WERI-Rb-1 (cell line): ENCODE data around the gene MAN2A1.

Source experiments
- DNase-seq: peaks from one replicate; pipeline ENCODE4 v3.0.0-alpha.2; 2020
- H3K27ac ChIP-seq: fragments of 250-450 bp; sonication (Bioruptor Pico); 2 replicates; pipeline ENCODE4 v1.5.1; 2020; ENCODE audit warnings: mild to moderate bottlenecking, moderate library complexity
- H3K27me3 ChIP-seq: fragments of 250-450 bp; sonication (Bioruptor Pico); 2 replicates; pipeline ENCODE4 v1.5.1; 2021; ENCODE audit warnings: mild to moderate bottlenecking, low read depth, moderate library complexity; ENCODE audit not compliant: insufficient read depth, severe bottlenecking
- H3K36me3 ChIP-seq: fragments of 250-450 bp; sonication (Bioruptor Pico); 2 replicates; pipeline ENCODE4 v1.5.1; 2020; ENCODE audit warnings: mild to moderate bottlenecking, moderate library complexity
- H3K4me3 ChIP-seq: 2 replicates; pipeline ENCODE4 v1.5.1; 2011; ENCODE audit warnings: low read depth, mild to moderate bottlenecking, control low read depth, low read length
- H3K9me3 ChIP-seq: fragments of 250-450 bp; sonication (Bioruptor Pico); 2 replicates; pipeline ENCODE4 v1.5.1; 2021; ENCODE audit warnings: mild to moderate bottlenecking, moderate library complexity; ENCODE audit not compliant: severe bottlenecking
- TF ChIP-seq, protein P1 (sequence below): IDR thresholded peaks from 2 replicates; pipeline ENCODE4 v1.5.1; 2011; ENCODE audit warnings: low read depth, mild to moderate bottlenecking, control low read depth, inconsistent platforms, low read length

Gene MAN2A1

DNA sequence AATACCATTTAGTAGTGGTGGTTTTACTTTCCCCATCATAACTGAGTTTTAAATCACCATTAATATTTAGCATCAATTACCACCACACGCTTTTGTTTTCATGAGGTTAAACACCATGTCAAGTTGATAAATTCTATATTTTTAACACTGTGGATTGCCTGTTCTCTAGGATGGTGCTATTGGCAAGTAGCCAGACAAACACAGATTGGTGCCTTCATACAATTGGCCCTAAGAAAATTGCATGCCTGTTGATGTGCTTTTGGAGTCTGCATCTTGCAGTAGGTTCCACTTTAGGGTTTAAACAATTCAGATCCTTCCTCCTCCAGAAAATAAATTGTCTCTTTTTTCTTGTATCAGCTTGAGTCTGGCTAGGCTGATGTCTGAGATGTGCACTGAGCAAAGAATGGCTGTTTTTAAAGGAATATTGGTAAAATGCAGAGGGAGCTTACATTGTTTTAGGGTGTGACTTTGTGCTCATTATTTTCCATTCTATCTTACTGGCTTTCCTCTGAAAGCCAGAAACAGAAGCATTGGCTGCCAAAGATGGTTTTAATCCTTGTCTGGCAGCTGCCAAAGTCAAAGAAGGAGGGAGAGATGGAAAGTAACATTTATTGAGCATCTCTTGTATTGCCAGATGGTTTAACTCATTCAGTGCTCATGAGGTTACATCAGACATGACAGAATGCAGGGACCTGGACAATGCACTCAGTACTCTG lies 19.6 kb upstream of the MAN2A1 start:
- no peak overlapping the region for H3K27ac ChIP-seq
- TF ChIP-seq, protein P1, sequence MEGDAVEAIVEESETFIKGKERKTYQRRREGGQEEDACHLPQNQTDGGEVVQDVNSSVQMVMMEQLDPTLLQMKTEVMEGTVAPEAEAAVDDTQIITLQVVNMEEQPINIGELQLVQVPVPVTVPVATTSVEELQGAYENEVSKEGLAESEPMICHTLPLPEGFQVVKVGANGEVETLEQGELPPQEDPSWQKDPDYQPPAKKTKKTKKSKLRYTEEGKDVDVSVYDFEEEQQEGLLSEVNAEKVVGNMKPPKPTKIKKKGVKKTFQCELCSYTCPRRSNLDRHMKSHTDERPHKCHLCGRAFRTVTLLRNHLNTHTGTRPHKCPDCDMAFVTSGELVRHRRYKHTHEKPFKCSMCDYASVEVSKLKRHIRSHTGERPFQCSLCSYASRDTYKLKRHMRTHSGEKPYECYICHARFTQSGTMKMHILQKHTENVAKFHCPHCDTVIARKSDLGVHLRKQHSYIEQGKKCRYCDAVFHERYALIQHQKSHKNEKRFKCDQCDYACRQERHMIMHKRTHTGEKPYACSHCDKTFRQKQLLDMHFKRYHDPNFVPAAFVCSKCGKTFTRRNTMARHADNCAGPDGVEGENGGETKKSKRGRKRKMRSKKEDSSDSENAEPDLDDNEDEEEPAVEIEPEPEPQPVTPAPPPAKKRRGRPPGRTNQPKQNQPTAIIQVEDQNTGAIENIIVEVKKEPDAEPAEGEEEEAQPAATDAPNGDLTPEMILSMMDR: no peak
- no peaks in the 10 kb centered on the region for H3K9me3 ChIP-seq
- H3K36me3 ChIP-seq: no peaks in the 10 kb centered on the region
- H3K4me3 ChIP-seq: no peak overlapping the region
- H3K27me3 ChIP-seq: no peaks in the 10 kb centered on the region
- no peak for DNase-seq

DNA sequence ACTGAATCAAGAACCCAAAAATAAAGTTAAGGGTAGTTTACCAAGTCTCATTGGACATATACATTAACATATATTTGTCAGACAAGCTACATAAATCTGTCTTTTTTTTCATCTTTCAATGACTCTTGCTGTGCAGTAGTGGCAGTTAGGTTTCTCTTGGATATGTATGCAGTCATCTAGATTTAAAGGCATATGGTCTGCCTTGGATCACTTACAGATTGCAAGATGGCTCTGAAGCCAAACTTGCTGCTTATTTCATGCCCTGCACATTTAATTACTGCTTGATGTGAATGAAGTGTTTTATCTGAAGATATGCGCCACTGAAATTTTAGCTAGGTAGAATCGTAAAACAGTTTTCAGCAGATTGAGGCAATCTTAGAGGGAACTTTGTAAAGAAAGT lies 18.6 kb upstream of the MAN2A1 start:
- Histone ChIP-seq H3K4me3 (no peak overlapping the region), H3K27me3 (no peaks in the 10 kb centered on the region), H3K36me3 (no peaks in the 10 kb centered on the region), H3K9me3 (no peaks in the 10 kb centered on the region), H3K27ac (no peak overlapping the region)
- DNase-seq: no peak
- TF ChIP-seq, protein P1: no peak

DNA sequence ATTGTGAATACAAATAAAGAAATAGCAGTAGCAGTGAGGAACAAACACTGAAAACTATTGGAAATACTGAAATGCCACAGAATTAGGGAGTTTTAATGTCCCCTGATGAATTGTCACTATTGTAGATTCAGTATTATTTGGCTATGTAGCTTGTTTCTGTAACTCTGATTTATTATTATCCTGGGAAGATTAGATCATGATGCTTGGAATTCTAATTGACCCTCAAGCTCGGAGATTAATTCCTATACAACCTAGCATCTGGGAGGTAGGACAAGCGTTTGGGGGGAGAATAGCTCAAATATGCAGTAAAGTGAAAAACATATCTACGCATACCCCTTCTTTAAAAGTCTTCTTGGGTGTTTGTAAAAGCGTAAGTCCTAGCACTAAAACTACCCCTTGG lies 15.1 kb upstream of the MAN2A1 start:
- Histone ChIP-seq H3K9me3 (no peaks in the 10 kb centered on the region), H3K36me3 (no peaks in the 10 kb centered on the region), H3K4me3 (no peak overlapping the region), H3K27me3 (no peaks in the 10 kb centered on the region), H3K27ac (no peak overlapping the region)
- TF ChIP-seq, protein P1: no peak
- DNase-seq: no peak

DNA sequence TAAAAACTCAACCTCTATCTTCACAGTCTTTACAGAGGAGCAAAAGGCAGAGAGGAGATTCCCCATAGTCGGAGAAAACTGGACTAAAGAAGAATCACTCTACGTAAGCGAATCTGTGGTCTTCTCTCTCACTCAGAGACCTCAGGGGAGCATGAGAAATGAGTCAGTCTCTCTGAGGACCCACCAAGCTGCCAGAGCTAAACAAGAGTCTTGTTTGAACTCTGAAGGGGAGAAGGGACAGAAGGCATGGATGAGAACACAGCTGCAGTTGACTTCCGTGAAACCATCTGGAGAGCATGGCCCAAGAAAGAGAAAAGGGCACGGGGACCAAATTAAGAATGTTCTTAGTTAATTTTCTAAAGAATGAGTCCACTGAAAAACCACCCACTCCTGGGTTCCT lies 12.8 kb upstream of the MAN2A1 start:
- DNase-seq: no peak

DNA sequence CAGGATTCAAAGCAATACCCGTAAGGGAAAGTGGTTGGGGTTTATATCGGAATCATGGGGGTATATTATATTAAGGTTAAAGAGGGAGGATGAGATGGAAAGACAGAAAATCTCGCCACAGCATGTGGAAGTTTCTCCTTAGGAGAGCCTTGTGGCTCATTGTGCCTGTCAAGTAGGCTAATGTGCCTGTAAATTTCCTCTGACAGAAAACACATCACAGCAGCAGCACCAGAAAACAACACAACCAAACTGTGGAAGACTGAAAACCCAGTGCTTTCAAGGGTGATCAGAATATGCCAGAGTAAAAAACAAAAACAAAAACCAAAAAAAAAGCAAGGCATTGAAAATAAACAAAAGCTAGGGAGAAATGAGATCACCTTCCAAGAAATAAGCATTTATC lies 11.3 kb upstream of the MAN2A1 start:
- no peak overlapping the region for H3K27ac ChIP-seq
- H3K27me3 ChIP-seq: no peaks in the 10 kb centered on the region
- TF ChIP-seq, protein P1: no peak
- no peaks in the 10 kb centered on the region for H3K36me3 ChIP-seq
- H3K9me3 ChIP-seq: no peaks in the 10 kb centered on the region
- H3K4me3 ChIP-seq: no peak overlapping the region
- DNase-seq: no peak

More for the DNA sequence above, 12.8 kb upstream of the MAN2A1 start:
- TF ChIP-seq, protein P1: no peak
- no peaks in the 10 kb centered on the region for H3K9me3 ChIP-seq
- no peak overlapping the region for H3K27ac ChIP-seq
- H3K4me3 ChIP-seq: no peak overlapping the region
- no peaks in the 10 kb centered on the region for H3K36me3 ChIP-seq
- H3K27me3 ChIP-seq: no peaks in the 10 kb centered on the region

DNA sequence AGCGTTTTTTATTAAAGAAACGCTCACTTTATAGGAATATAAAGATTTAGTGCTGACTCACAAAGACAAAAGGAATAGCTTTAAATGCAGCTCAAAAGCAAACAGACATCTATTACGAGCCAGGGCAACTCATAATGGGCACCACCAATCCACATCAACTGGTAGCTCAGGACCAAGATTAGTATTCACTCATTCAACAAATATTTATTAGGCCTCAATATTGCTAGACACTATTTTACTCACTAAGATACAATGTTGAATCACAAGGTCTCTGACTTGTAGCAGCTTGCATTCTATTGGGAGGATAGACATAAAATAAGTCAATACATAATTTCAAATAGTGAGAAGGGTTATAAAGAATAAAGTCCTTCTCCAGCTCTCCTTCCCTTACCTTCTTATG lies 8.0 kb upstream of the MAN2A1 start:
- DNase-seq: no peak
- Histone ChIP-seq H3K27me3 (no peaks in the 10 kb centered on the region), H3K36me3 (no peaks in the 10 kb centered on the region)

More for the DNA sequence above, 8.0 kb upstream of the MAN2A1 start:
- Histone ChIP-seq H3K27ac (no peak overlapping the region), H3K4me3 (no peak overlapping the region), H3K9me3 (no peaks in the 10 kb centered on the region)
- TF ChIP-seq, protein P1: no peak
